ENCODE data around the gene PNPLA8. TPM values are rescaled to one million over a fixed set of nuclear protein-coding genes. Genes with fewer than 3 reads are reported as not detected.
A peak's percentile ranks its signal among the peaks of the same experiment; 100 is the strongest.

PNPLA8 gene
- total RNA-seq (2022) (6.9 and 8.3 TPM in 2 replicates), Bru-seq, nascent RNA (percentile 63 among the genes with signal in this experiment), BruChase-seq, experiment 1, labeled RNA remaining after a 6-hour chase (percentile 49 among the genes with signal in this experiment), BruChase-seq, experiment 2, labeled RNA remaining after a 2-hour chase (percentile 48 among the genes with signal in this experiment)
- long read RNA-seq, transcript PNPLA8-201 (11 exons, 3,490 nt), result minor isoform, 6 of 21 reads
- long read RNA-seq, transcript PNPLA8-206 (10 exons, 3,462 nt), result major isoform, 7 of 21 reads
- long read RNA-seq, partial matches to known transcripts, result 2 of 21 reads
- long read RNA-seq, other reads (novel, unspliced or antisense), result 6 of 21 reads

GRCh38 chr7:108525985-108526767, at the start of gene PNPLA8:
Gene PNPLA8 (minus strand): TSS chr7:108526135. CDS start chr7:108515491, 10,644 bp downstream.
- intact Hi-C loops (cut with micrococcal nuclease; ENCODE audit: unreplicated experiment), result loop anchor here (5.0 kb wide), 1 partner anchor 41 kb away; the partner anchor contains the start of genes DNAJB9 and THAP5
- no peaks in the 10 kb centered on the region for H3K27me3 Mint-ChIP-seq (ENCODE audit: unreplicated experiment)
- peaks cover 28% of the 10 kb centered on the region for H3K4me1 Mint-ChIP-seq (ENCODE audit: low read depth, unreplicated experiment)
- CTCF ChIA-PET, result interaction anchor here (0.6 to 0.7 kb wide), 4 partner anchors 8 to 345 kb away, joined by 3 read pairs; no protein-coding TSS in a partner anchor
- H3K36me3 Mint-ChIP-seq (ENCODE audit: insufficient read depth, unreplicated experiment), result peaks cover 24% of the 10 kb centered on the region
- H3K4me3 Mint-ChIP-seq (ENCODE audit: low read depth, unreplicated experiment), result peak within 1 kb of the TSS; percentile 83
- peak within 1 kb of the TSS; percentile 98 for H3K27ac Mint-ChIP-seq (ENCODE audit: unreplicated experiment)
- BruUV-seq (replicated peaks), result no TSS peak
- TF ChIP-seq CTCF (IDR thresholded peaks at IDR 0.05; ENCODE audit: unreplicated experiment), result no peak
- peak; percentile 98 for DNase-seq
- no peaks in the 10 kb centered on the region for H3K9me3 Mint-ChIP-seq (ENCODE audit: low read depth, unreplicated experiment)

- no TSS peak for BruUV-seq (replicated peaks)
- Mint-ChIP-seq H3K27ac (ENCODE audit: unreplicated experiment) (no peak overlapping the region), H3K9me3 (ENCODE audit: low read depth, unreplicated experiment) (no peaks in the 10 kb centered on the region), H3K4me3 (ENCODE audit: low read depth, unreplicated experiment) (no peak overlapping the region), H3K27me3 (ENCODE audit: unreplicated experiment) (no peaks in the 10 kb centered on the region), H3K36me3 (ENCODE audit: insufficient read depth, unreplicated experiment) (peaks cover 37% of the 10 kb centered on the region), H3K4me1 (ENCODE audit: low read depth, unreplicated experiment) (peaks cover 13% of the 10 kb centered on the region)
- TF ChIP-seq CTCF (IDR thresholded peaks at IDR 0.05; ENCODE audit: unreplicated experiment), result no peak
- CTCF ChIA-PET, result no interaction called here
- DNase-seq, result no peak
- intact Hi-C loops (cut with micrococcal nuclease; ENCODE audit: unreplicated experiment), result no loop called here
These were observed 49.2 kb upstream of the PNPLA8 start for GRCh38 chr7:108575156-108575555.

GRCh38 chr7:108572480-108572879, 46.5 kb upstream of the PNPLA8 start:
- Mint-ChIP-seq H3K27me3 (ENCODE audit: unreplicated experiment) (no peaks in the 10 kb centered on the region), H3K9me3 (ENCODE audit: low read depth, unreplicated experiment) (no peaks in the 10 kb centered on the region), H3K4me3 (ENCODE audit: low read depth, unreplicated experiment) (no peak overlapping the region), H3K36me3 (ENCODE audit: insufficient read depth, unreplicated experiment) (peaks cover 54% of the 10 kb centered on the region), H3K27ac (ENCODE audit: unreplicated experiment) (no peak overlapping the region), H3K4me1 (ENCODE audit: low read depth, unreplicated experiment) (peaks cover 13% of the 10 kb centered on the region)
- TF ChIP-seq CTCF (IDR thresholded peaks at IDR 0.05; ENCODE audit: unreplicated experiment), result no peak
- intact Hi-C loops (cut with micrococcal nuclease; ENCODE audit: unreplicated experiment), result no loop called here
- no peak for DNase-seq
- no TSS peak for BruUV-seq (replicated peaks)
- CTCF ChIA-PET, result no interaction called here

- CTCF ChIA-PET, result interaction anchor here (1.2 kb wide), 1 partner anchor 8 kb away, joined by 3 read pairs; no protein-coding TSS in a partner anchor
- H3K4me1 Mint-ChIP-seq (ENCODE audit: low read depth, unreplicated experiment), result no peaks in the 10 kb centered on the region
- no peak for TF ChIP-seq CTCF (IDR thresholded peaks at IDR 0.05; ENCODE audit: unreplicated experiment)
- no peaks in the 10 kb centered on the region for H3K27me3 Mint-ChIP-seq (ENCODE audit: unreplicated experiment)
- H3K9me3 Mint-ChIP-seq (ENCODE audit: low read depth, unreplicated experiment), result no peaks in the 10 kb centered on the region
- DNase-seq, result peak; percentile 20
- BruUV-seq (replicated peaks), result no TSS peak
- H3K27ac Mint-ChIP-seq (ENCODE audit: unreplicated experiment), result peak overlapping the region; percentile 99
- intact Hi-C loops (cut with micrococcal nuclease; ENCODE audit: unreplicated experiment), result no loop called here
- H3K36me3 Mint-ChIP-seq (ENCODE audit: insufficient read depth, unreplicated experiment), result peaks cover 44% of the 10 kb centered on the region
- H3K4me3 Mint-ChIP-seq (ENCODE audit: low read depth, unreplicated experiment), result peak overlapping the region; percentile 99
These were observed 44.3 kb upstream of the PNPLA8 start for GRCh38 chr7:108570146-108570755.

Data from Calu3 (cell line).